Kasumi-1 (cell line): ENCODE results near the gene RAP2B.
"Not testable (repeated sequence)": the region's sequence is repeated elsewhere in the genome, so short reads cannot be mapped to it uniquely, and the experiment has no call there.

Experiments used
- DNase-seq, 2 experiments: peaks; one replicate each; lab custom pipeline; 2025; lab: John Stamatoyannopoulos, UW

RAP2B gene

GRCh38 chr3:153161714-153162512 lies at the start of gene RAP2B:
RAP2B (plus strand) TSS chr3:153162226; CDS start chr3:153162694, 468 bp downstream.
- peak; percentile 86 to 90 for DNase-seq

GRCh38 chr3:153113541-153113940 lies 48.5 kb upstream of the RAP2B start:
- no peak for DNase-seq

- DNase-seq, result not testable (repeated sequence)
Measured at GRCh38 chr3:153114270-153114669, 47.8 kb upstream of the RAP2B start.

GRCh38 chr3:153115326-153115725 lies 46.7 kb upstream of the RAP2B start:
- no peak for DNase-seq

- no peak for DNase-seq
Measured at GRCh38 chr3:153127788-153128187, 34.2 kb upstream of the RAP2B start.

GRCh38 chr3:153129426-153129825 lies 32.6 kb upstream of the RAP2B start:
- DNase-seq, result no peak

GRCh38 chr3:153129866-153130265 lies 32.2 kb upstream of the RAP2B start:
- DNase-seq, result no peak

GRCh38 chr3:153130312-153130977 lies 31.6 kb upstream of the RAP2B start:
- DNase-seq, result no peak

GRCh38 chr3:153137626-153138025 lies 24.4 kb upstream of the RAP2B start:
- DNase-seq, result no peak

- DNase-seq, result no peak
Measured at GRCh38 chr3:153138276-153139210, 23.5 kb upstream of the RAP2B start.

GRCh38 chr3:153142961-153143360 lies 19.1 kb upstream of the RAP2B start:
- DNase-seq, result no peak

GRCh38 chr3:153144071-153144470 lies 18.0 kb upstream of the RAP2B start:
- no peak for DNase-seq

GRCh38 chr3:153144779-153145178 lies 17.2 kb upstream of the RAP2B start:
- DNase-seq, result no peak

- DNase-seq, result no peak
Measured at GRCh38 chr3:153145454-153145853, 16.6 kb upstream of the RAP2B start.

- no peak for DNase-seq
Measured at GRCh38 chr3:153146191-153147053, 15.6 kb upstream of the RAP2B start.

GRCh38 chr3:153150991-153151390 lies 11.0 kb upstream of the RAP2B start:
- DNase-seq, result no peak

- DNase-seq, result not testable (repeated sequence)
Measured at GRCh38 chr3:153155786-153156185, 6.2 kb upstream of the RAP2B start.

GRCh38 chr3:153158189-153158588 lies 3.8 kb upstream of the RAP2B start:
- no peak for DNase-seq

- no peak for DNase-seq
Measured at GRCh38 chr3:153158961-153159735, 2.9 kb upstream of the RAP2B start.

GRCh38 chr3:153159771-153160397 lies 2.1 kb upstream of the RAP2B start:
- no peak for DNase-seq
